ENCODE results near the gene NUP210L.
A peak's percentile ranks its signal among the peaks of the same experiment; 100 is the strongest.

Gene NUP210L

GRCh38 chr1:153985941-153986761 lies 168.7 kb downstream of the NUP210L start, which contains the start of gene RAB13 (continued):
- TF ChIP-seq ZSCAN5A (tag by site-specific recombination; IDR thresholded peaks at IDR 0.05) (no peak), ZNF776 (tag by site-specific recombination; IDR thresholded peaks at IDR 0.05; ENCODE audit: borderline replicate concordance) (no peak), ZNF19 (tag by site-specific recombination; IDR thresholded peaks at IDR 0.05; ENCODE audit: low read depth) (no peak), ZNF560 (tag by site-specific recombination; IDR thresholded peaks at IDR 0.05; ENCODE audit: borderline replicate concordance) (no peak), KLF10 (tag by site-specific recombination; IDR thresholded peaks at IDR 0.05) (no peak), ZNF211 (tag by site-specific recombination; IDR thresholded peaks at IDR 0.05; ENCODE audit: low read depth) (no peak), ZNF37A (tag by site-specific recombination; IDR thresholded peaks at IDR 0.05) (no peak), IKZF3 (tag by site-specific recombination; IDR thresholded peaks at IDR 0.05) (peak; percentile 93), HOXD13 (CRISPR knock-in tag; IDR thresholded peaks at IDR 0.05; ENCODE audit: borderline replicate concordance) (no peak), ZNF449 (tag by site-specific recombination; IDR thresholded peaks at IDR 0.05) (no peak; the same call in 1 of the 2 replicates), ZNF10 (tag by site-specific recombination; IDR thresholded peaks at IDR 0.05) (0 out of 2 replicates have a peak, but pooled peaks have one; percentile 7), ZFP41 (tag by site-specific recombination; IDR thresholded peaks at IDR 0.05; ENCODE audit: borderline replicate concordance) (no peak), OVOL3 (tag by site-specific recombination; IDR thresholded peaks at IDR 0.05) (no peak), ZNF23 (tag by site-specific recombination; IDR thresholded peaks at IDR 0.05; ENCODE audit: borderline replicate concordance) (no peak), ZNF610 (tag by site-specific recombination; IDR thresholded peaks at IDR 0.05; ENCODE audit: borderline replicate concordance) (0 out of 2 replicates have a peak, but pooled peaks have one; percentile 66), FEZF1 (tag by site-specific recombination; IDR thresholded peaks at IDR 0.05) (no peak), ZNF426 (tag by site-specific recombination; IDR thresholded peaks at IDR 0.05) (no peak), EGR2 (tag by site-specific recombination; IDR thresholded peaks at IDR 0.05; ENCODE audit: low read depth) (peak; percentile 63), ZFHX2 (tag by site-specific recombination; conservative IDR thresholded peaks at IDR 0.05) (peak; percentile 75), ZBTB7A (tag by site-specific recombination; IDR thresholded peaks at IDR 0.05; ENCODE audit: low read depth) (no peak), ZNF600 (tag by site-specific recombination; IDR thresholded peaks at IDR 0.05) (no peak), GLIS1 (tag by site-specific recombination; IDR thresholded peaks at IDR 0.05) (0 out of 2 replicates have a peak, but pooled peaks have one; percentile 16), ZNF433 (tag by site-specific recombination; IDR thresholded peaks at IDR 0.05; ENCODE audit: low read depth) (no peak), ZNF18 (tag by site-specific recombination; IDR thresholded peaks at IDR 0.05) (no peak), ZXDB (tag by site-specific recombination; IDR thresholded peaks at IDR 0.05) (peak; percentile 14; the same call in 1 of the 2 replicates), ZNF664 (tag by site-specific recombination; IDR thresholded peaks at IDR 0.05) (no peak), ZNF830 (tag by site-specific recombination; IDR thresholded peaks at IDR 0.05; ENCODE audit: low read depth) (no peak), ZBTB1 (tag by site-specific recombination; IDR thresholded peaks at IDR 0.05) (no peak), ZNF174 (tag by site-specific recombination; IDR thresholded peaks at IDR 0.05) (no peak), ZNF184 (tag by site-specific recombination; IDR thresholded peaks at IDR 0.05) (no peak), ZNF654 (tag by site-specific recombination; IDR thresholded peaks at IDR 0.05; ENCODE audit: low read depth) (no peak)
